Activated CD4-positive, alpha-beta T cell treated with anti-CD3 and anti-CD28 coated beads, Interleukin-2, amount 10 ng/mL, durations not matched to agents 7 days and 5 days (primary cell): Measurements from ENCODE around the gene COL19A1. TPM values are rescaled to one million over a fixed set of nuclear protein-coding genes. Genes with fewer than 3 reads are reported as not detected.

ENCODE experiments used
- CTCF ChIA-PET: fragments of 350-600 bp; sonication (Branson Sonifier 250); formaldehyde crosslinking; loops from one replicate; lab custom pipeline; 2021; ENCODE audit warnings: antibody characterized with exemption; lab: Charles Lee
- POLR2A ChIA-PET: fragments of 350-600 bp; sonication (Branson Sonifier 250); formaldehyde crosslinking; loops from one replicate; lab custom pipeline; 2021; ENCODE audit warnings: antibody characterized with exemption; lab: Charles Lee
- DNase-seq: peaks from one replicate; pipeline ENCODE4 v3.0.0-alpha.2; 2020
- H3K27ac Mint-ChIP-seq: one replicate; pipeline ENCODE4 v1.8.0; 2021; ENCODE audit warnings: mild to moderate bottlenecking, moderate library complexity, mixed read lengths
- H3K27me3 Mint-ChIP-seq: one replicate; pipeline ENCODE4 v1.8.0; 2021; ENCODE audit warnings: mixed read lengths
- H3K36me3 Mint-ChIP-seq: one replicate; pipeline ENCODE4 v1.8.0; 2021; ENCODE audit warnings: low read depth, mixed read lengths
- H3K4me1 Mint-ChIP-seq: one replicate; pipeline ENCODE4 v1.8.0; 2021; ENCODE audit warnings: mixed read lengths
- H3K4me3 Mint-ChIP-seq: one replicate; pipeline ENCODE4 v1.8.0; 2021; ENCODE audit warnings: mild to moderate bottlenecking, moderate library complexity, mixed read lengths
- H3K9me3 Mint-ChIP-seq: one replicate; pipeline ENCODE4 v1.8.0; 2021; ENCODE audit warnings: mixed read lengths
- total RNA-seq, 2 experiments: library from RNA; stranded (reverse); gene quantifications; one replicate each; pipeline ENCODE4 v1.2.3, GENCODE V29; 2021

COL19A1 gene
- total RNA-seq, 2 experiments from 2014 or later, result not detected

- DNase-seq, result no peak
- Mint-ChIP-seq H3K27ac (no peak overlapping the region), H3K36me3 (no peaks in the 10 kb centered on the region), H3K27me3 (peaks cover 3% of the 10 kb centered on the region), H3K4me1 (no peaks in the 10 kb centered on the region), H3K4me3 (no peak overlapping the region), H3K9me3 (no peaks in the 10 kb centered on the region)
- ChIA-PET POLR2A (no interaction called here), CTCF (no interaction called here)
These were observed 328.1 kb downstream of the COL19A1 start for GRCh38 chr6:70194421-70194820.

DNA sequence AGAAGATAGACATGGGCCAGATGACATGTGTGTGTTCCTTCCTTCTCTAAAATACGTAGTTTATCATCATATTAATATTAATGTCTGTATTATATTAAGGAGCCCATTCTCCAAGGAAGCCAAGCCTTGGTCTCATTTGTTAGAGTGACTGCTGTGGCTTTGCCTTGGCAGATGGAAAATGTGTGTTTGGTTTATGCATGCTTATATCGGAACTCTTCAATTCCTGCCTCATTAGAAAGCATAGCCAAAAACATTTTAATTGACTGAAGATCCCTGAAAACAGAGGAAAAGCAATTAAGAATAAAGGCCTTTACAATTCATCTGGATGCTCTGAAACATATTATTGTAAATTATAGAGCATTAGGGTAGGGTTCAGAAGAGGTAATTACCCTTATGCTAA lies 330.2 kb downstream of the COL19A1 start:
- no peak overlapping the region for H3K4me3 Mint-ChIP-seq
- H3K4me1 Mint-ChIP-seq, result no peaks in the 10 kb centered on the region
- H3K9me3 Mint-ChIP-seq, result no peaks in the 10 kb centered on the region
- H3K27me3 Mint-ChIP-seq, result no peaks in the 10 kb centered on the region
- H3K36me3 Mint-ChIP-seq, result no peaks in the 10 kb centered on the region
- ChIA-PET CTCF (no interaction called here), POLR2A (no interaction called here)
- H3K27ac Mint-ChIP-seq, result no peak overlapping the region
- DNase-seq, result no peak

DNA sequence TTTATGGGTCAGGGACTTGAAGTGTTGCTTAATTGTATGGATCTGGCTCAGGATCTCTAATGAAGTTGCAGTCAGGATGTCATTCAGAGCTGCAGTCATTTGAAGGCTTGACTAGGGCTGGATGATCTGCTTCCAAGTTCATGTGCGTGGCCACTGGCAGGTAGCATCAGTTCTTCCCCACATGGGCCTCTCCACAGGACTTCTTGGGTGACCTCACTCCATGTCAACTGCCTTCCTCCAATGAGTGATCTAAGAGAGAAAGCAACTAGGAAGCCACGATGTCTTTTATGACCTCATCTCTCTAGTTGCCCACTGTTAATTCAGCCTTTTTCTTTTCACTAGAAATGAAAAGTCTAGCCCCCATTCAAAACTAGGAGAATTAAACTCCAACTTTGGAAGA lies 332.4 kb downstream of the COL19A1 start:
- Mint-ChIP-seq H3K36me3 (no peaks in the 10 kb centered on the region), H3K27ac (no peak overlapping the region), H3K9me3 (no peaks in the 10 kb centered on the region), H3K4me3 (no peak overlapping the region), H3K27me3 (no peaks in the 10 kb centered on the region), H3K4me1 (no peaks in the 10 kb centered on the region)
- DNase-seq, result no peak
- ChIA-PET CTCF (no interaction called here), POLR2A (no interaction called here)

DNA sequence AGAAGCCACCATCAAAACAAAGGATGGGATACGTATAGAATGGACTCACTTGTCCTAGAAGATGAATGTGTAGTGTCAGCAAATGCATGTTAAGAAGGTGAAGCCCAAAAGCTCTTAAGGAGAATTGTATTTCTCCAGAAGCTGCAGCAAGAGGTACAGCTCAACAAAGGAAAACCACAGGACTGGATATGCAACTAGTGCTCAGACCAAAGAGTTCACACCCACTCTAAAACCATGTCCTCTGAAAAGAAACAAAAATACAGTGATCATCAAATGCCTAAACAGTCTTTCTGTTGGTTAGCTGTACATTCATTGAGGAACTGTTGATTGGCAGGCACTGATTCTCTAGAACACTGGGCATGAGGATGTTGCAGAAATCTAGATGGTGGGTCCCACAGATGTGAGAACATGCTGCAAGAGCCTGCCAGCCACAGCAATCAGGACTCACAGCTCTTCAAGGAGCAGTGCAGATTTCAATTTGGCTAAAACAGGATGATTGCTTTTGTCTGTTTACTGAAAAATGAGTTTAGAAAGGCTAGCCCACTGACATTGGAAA lies 342.0 kb downstream of the COL19A1 start:
- H3K9me3 Mint-ChIP-seq, result no peaks in the 10 kb centered on the region
- no peak overlapping the region for H3K27ac Mint-ChIP-seq
- ChIA-PET CTCF (no interaction called here), POLR2A (interaction anchor here (0.9 kb wide), 1 partner anchor 84 kb away, joined by 11 read pairs; no protein-coding TSS in a partner anchor)
- no peaks in the 10 kb centered on the region for H3K4me1 Mint-ChIP-seq
- peaks cover 6% of the 10 kb centered on the region for H3K27me3 Mint-ChIP-seq
- H3K4me3 Mint-ChIP-seq, result no peak overlapping the region
- no peaks in the 10 kb centered on the region for H3K36me3 Mint-ChIP-seq
- DNase-seq, result no peak

GRCh38 chr6:70210462-70210861 lies 344.1 kb downstream of the COL19A1 start:
- Mint-ChIP-seq H3K4me3 (no peak overlapping the region), H3K27me3 (peaks cover 9% of the 10 kb centered on the region), H3K27ac (no peak overlapping the region), H3K36me3 (no peaks in the 10 kb centered on the region), H3K9me3 (no peaks in the 10 kb centered on the region), H3K4me1 (no peaks in the 10 kb centered on the region)
- ChIA-PET CTCF (no interaction called here), POLR2A (no interaction called here)
- no peak for DNase-seq

GRCh38 chr6:70215460-70216108 lies 349.2 kb downstream of the COL19A1 start:
- ChIA-PET POLR2A (no interaction called here), CTCF (no interaction called here)
- Mint-ChIP-seq H3K4me3 (no peak overlapping the region), H3K36me3 (no peaks in the 10 kb centered on the region), H3K4me1 (no peaks in the 10 kb centered on the region), H3K27me3 (peaks cover 8% of the 10 kb centered on the region), H3K27ac (no peak overlapping the region), H3K9me3 (no peaks in the 10 kb centered on the region)
- DNase-seq, result no peak

- peaks cover 7% of the 10 kb centered on the region for H3K27me3 Mint-ChIP-seq
- ChIA-PET CTCF (no interaction called here), POLR2A (no interaction called here)
- H3K27ac Mint-ChIP-seq, result no peak overlapping the region
- DNase-seq, result no peak
- no peak overlapping the region for H3K4me3 Mint-ChIP-seq
- H3K4me1 Mint-ChIP-seq, result no peaks in the 10 kb centered on the region
- H3K9me3 Mint-ChIP-seq, result no peaks in the 10 kb centered on the region
- H3K36me3 Mint-ChIP-seq, result no peaks in the 10 kb centered on the region
These were observed 350.4 kb downstream of the COL19A1 start for GRCh38 chr6:70216767-70217166.

DNA sequence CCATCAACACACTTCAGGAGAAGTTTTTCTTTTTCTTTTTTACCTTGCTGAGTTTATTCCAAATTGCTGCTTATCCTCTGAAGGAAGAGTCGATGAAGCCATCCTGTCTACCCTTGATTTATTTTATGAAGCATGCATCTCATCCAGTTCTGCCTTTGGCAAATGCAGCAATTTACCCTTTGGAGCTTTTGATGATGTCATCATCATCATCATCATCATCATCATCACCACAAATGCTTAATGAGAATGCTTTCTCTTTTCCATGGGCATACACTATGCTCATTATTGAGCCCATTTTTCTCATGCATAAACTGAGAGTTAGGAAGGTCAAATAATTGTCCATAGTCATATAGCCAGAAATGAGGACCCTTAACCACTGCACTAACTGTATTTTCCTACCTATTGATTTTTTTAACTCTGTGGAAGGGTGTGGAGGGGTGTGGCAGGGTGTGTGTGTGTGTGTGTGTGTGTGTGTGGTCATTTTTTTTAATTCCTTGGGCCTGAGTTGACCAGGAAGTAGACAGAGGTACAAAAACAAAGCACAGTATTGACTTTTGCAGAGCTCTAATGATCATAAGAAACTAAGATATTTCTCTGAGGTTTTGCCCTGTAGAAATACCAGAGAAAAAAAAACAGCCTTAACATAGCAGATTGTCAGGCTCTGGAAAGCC lies 353.7 kb downstream of the COL19A1 start:
- CTCF ChIA-PET, result interaction anchor here (1.2 to 1.6 kb wide), 4 partner anchors 11 to 149 kb away, joined by 3 to 8 read pairs (median 5); no protein-coding TSS in a partner anchor
- no peaks in the 10 kb centered on the region for H3K4me1 Mint-ChIP-seq
- POLR2A ChIA-PET, result no interaction called here
- H3K36me3 Mint-ChIP-seq, result no peaks in the 10 kb centered on the region
- H3K9me3 Mint-ChIP-seq, result no peaks in the 10 kb centered on the region
- peaks cover 3% of the 10 kb centered on the region for H3K27me3 Mint-ChIP-seq
- no peak overlapping the region for H3K27ac Mint-ChIP-seq
- H3K4me3 Mint-ChIP-seq, result no peak overlapping the region
- DNase-seq, result no peak

DNA sequence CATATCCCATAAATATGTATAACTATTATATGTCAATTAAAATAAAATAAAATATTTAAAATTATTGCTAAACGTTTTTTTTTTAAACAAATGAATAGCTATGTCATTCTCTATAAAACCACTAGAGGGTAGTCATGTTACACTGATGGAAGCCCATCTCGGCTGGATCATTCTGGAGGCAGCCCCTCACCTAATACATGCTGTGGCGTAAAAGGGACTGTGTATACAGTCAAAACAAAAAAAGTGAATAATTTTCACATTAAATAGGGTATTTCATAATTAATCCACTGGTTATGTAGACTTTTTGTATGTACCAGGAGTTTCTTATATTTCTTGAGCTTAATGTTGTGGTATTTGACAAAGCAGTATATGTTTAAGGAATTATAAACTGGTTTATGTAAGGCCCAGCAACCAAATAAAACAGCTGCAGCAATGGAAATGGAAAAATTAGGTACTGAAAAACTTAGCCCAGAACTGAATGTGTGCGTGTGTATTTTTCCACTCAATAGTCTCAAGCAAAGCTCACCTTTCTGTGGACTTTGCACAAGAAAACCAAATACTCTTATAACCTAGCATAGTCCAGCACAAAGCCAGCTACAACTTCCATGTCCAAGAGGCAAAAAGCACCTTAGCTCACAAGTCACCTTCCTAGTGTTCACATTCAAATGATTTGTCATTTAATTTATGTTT lies 354.8 kb downstream of the COL19A1 start:
- no peak for DNase-seq
- H3K36me3 Mint-ChIP-seq, result no peaks in the 10 kb centered on the region
- H3K9me3 Mint-ChIP-seq, result no peaks in the 10 kb centered on the region
- H3K27ac Mint-ChIP-seq, result no peak overlapping the region
- H3K4me3 Mint-ChIP-seq, result no peak overlapping the region
- peaks cover 3% of the 10 kb centered on the region for H3K27me3 Mint-ChIP-seq
- no peaks in the 10 kb centered on the region for H3K4me1 Mint-ChIP-seq
- POLR2A ChIA-PET, result no interaction called here
- CTCF ChIA-PET, result interaction anchor here (0.6 to 1.8 kb wide), 7 partner anchors 10 to 579 kb away, joined by 3 to 8 read pairs (median 4); no protein-coding TSS in a partner anchor

GRCh38 chr6:70221715-70222438 lies 355.5 kb downstream of the COL19A1 start:
- peaks cover 3% of the 10 kb centered on the region for H3K27me3 Mint-ChIP-seq
- CTCF ChIA-PET, result interaction anchor here (0.8 to 1.8 kb wide), 5 partner anchors 9 to 149 kb away, joined by 3 to 8 read pairs (median 5); no protein-coding TSS in a partner anchor

GRCh38 chr6:70222439-70222749 lies 356.0 kb downstream of the COL19A1 start:
- no peak overlapping the region for H3K4me3 Mint-ChIP-seq
- no peak overlapping the region for H3K27ac Mint-ChIP-seq
- CTCF ChIA-PET, result interaction anchor here (1.8 kb wide), 1 partner anchor 149 kb away, joined by 5 read pairs; no protein-coding TSS in a partner anchor
- H3K36me3 Mint-ChIP-seq, result no peaks in the 10 kb centered on the region
- H3K4me1 Mint-ChIP-seq, result no peaks in the 10 kb centered on the region
- peaks cover 3% of the 10 kb centered on the region for H3K27me3 Mint-ChIP-seq
- no peaks in the 10 kb centered on the region for H3K9me3 Mint-ChIP-seq
- no peak for DNase-seq
- POLR2A ChIA-PET, result no interaction called here

More at GRCh38 chr6:70221715-70222438, 355.5 kb downstream of the COL19A1 start:
- POLR2A ChIA-PET, result no interaction called here
- H3K4me1 Mint-ChIP-seq, result no peaks in the 10 kb centered on the region
- DNase-seq, result no peak
- H3K27ac Mint-ChIP-seq, result no peak overlapping the region
- no peak overlapping the region for H3K4me3 Mint-ChIP-seq
- no peaks in the 10 kb centered on the region for H3K9me3 Mint-ChIP-seq
- no peaks in the 10 kb centered on the region for H3K36me3 Mint-ChIP-seq

DNA sequence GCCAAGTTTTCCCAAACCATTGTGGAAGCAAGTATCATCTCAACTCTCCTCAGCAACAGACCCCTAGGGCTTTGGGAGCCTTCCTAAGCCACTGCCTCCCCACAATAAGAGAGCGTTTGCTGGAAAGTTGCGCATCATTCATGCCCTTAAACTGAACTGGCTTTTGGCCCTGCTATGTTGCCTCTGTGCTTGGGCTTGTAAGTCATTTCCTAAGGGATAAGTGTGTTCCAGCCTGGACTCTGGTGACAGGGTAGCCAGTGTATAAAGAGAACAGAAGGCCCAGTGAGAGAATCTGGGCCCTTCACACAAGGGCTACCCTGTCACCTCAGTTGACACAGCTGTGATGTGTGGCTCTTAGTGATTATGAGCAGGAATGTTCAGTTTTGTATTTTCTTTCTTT lies 358.7 kb downstream of the COL19A1 start:
- CTCF ChIA-PET, result interaction anchor here (0.6 kb wide), 1 partner anchor 235 kb away, joined by 3 read pairs; no protein-coding TSS in a partner anchor

More for the DNA sequence above, 358.7 kb downstream of the COL19A1 start:
- peaks cover 2% of the 10 kb centered on the region for H3K27me3 Mint-ChIP-seq
- POLR2A ChIA-PET, result no interaction called here
- no peaks in the 10 kb centered on the region for H3K4me1 Mint-ChIP-seq
- DNase-seq, result no peak
- no peaks in the 10 kb centered on the region for H3K9me3 Mint-ChIP-seq
- H3K36me3 Mint-ChIP-seq, result no peaks in the 10 kb centered on the region
- H3K4me3 Mint-ChIP-seq, result no peak overlapping the region
- H3K27ac Mint-ChIP-seq, result no peak overlapping the region
